ENCODE measurements around the gene CHD3. TPM values are rescaled to one million over a fixed set of nuclear protein-coding genes. Genes with fewer than 3 reads are reported as not detected.
"Not testable (repeated sequence)": the region's sequence is repeated elsewhere in the genome, so short reads cannot be mapped to it uniquely, and the experiment has no call there.

CHD3 gene
- total RNA-seq, 1 donor = 110 TPM

DNA sequence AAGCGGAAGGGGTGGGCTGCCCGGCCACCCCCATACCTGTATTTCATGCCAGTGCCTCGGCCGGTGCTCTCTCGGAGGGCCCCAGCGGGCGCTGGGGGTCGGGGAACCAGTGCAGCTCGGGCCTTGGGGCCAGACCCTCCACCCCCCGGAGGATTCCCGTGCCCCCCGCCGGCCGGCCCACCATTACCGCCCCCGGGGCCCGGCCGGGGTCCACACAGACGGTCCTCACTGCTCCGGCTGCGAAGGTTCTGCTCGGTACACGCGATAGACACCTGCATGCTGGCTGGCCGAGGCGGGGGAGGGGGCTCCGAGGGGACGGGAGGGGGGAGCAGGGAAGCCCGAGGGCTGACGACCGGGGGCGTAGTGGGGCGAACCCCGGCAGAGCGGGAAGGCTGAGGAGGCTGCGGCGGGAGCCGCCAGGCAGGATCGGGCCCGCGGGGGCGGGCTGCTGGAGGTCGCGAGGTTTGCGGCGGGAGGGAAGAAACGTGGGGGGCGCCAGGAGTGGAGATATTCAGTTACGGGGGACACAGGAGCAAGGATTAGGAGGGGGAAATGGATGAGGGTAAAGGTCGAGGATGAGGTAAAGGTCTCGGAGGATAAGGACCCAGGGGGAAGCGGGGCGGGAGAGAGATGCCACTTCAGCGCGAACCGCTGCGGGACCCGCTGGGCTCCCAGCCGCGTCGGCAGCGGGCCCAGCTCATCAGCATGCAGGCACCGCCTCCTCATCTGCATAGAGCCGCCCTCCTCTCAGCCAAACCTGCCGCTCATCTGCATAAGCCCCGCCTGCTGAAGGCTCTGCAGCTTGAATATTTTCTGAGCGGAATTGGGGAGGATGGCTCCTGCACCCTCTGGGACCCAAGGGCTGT is 40.8 kb downstream of the CHD3 start, which contains the start of gene KCNAB3:
KCNAB3 (minus strand) TSS at position 699 of the 866 bp plus-strand sequence; CDS start at position 278, 421 bp downstream.
- DNase-seq (ENCODE audit: low read depth in 2 of 3, low spot score in 2 of 3) = peak in 1 of 3 donors; percentile 12

DNA sequence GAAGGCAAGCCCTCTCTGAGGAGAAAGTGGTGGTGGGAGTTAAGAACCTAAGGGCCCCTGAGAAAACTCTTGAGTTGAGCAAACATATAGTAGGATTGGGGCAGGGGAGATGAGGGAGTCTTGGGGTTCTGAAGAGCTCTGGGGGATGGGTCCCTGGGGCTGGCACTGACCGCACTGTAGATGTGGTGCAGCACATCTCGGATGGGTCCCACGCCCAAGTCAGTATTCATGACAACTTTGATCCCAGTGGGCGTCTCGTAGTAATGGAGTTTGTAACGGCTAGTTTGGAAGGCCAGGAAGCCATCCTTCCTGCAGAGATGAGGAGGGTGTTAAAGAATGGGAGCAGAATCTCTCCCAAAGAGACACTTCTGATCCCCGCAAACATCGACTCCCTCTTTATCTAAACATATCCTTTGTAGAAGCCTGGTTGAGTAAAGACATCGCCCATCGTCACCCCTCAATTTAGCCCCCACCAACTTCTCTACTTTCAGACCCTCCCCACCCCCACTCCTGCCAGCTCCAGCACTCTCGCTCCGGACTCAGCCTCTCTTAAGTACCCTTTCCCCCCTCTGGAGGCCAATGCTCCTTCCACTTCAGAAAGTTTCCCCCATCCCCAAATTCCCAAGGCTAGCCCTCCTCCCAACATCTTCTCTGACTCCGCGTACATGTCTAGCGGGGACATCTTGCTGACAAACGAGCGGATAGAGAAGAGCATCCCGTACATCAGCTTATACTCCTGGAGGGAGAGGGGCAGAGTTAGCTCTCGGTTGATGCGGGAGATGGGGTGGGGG is 42.4 kb downstream of the CHD3 start:
- DNase-seq (ENCODE audit: low read depth in 2 of 3, low spot score in 2 of 3) = no peak

DNA sequence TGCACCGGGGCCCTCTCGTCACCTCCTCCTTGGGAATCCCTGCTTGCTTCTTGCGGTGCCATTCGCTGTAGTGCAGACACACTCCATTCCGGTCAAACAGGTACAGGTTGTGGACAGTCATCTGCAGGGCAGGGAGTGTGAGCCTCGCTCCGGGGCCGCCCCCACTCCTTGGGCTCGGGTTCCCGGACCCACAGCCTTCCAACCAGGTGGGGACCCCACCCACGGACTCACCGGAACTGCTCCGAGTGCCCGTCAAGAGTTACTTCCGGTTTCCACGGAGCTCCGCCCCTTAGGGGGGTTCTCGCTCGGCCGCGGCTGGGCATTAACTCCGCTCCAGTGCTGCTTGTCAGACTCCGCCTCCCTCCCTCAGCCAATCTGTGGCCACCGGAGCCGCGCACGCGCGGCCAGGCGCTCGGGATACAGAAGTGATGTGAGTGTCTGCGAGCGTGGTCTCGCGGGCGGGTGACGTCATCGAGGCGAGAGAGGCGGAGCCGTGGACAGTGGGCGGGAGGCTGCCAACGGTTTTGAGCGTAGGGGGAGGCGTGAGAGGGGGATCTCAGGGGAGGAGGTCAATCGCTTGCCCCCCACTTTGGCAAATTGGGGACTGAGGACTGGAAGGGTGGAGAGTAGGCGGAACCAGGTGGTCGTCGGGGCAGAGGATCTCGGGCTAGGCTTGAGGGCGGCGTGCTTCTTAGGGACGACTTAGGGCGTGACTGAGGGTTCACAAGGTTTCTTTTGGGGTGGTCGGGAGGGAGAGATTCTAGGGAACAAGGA is 43.3 kb downstream of the CHD3 start, which contains the start of the genes CNTROB and TRAPPC1:
CNTROB (plus strand) TSS at position 498 of the 774 bp plus-strand sequence. CDS start 874 bp downstream, outside the sequence.
TRAPPC1 (minus strand) TSS at position 238 of the 774 bp plus-strand sequence; CDS start at position 121, 117 bp downstream.
- peak; percentile 99 for DNase-seq (ENCODE audit: low read depth in 2 of 3, low spot score in 2 of 3)

DNA sequence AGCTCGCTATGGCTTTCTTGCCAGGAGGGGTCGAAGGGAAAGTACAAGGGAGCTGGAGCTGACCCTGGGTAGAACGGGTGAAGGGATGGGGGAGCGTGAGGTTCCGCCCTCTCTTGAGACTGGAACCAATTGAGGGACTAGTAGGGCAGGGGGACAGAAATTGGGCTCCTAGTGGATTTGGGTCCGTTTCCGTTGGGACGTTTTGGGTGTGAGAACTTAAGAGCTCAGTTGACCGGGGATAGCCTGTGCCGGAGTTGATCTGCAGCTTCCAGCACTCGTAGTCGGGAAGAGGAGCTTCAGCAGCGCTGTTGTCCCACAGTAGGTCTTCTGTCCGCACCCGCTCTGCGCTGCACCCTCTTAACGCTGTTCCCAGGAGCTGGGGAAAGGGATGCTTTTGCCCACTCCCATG is 43.9 kb downstream of the CHD3 start:
- no peak for DNase-seq (ENCODE audit: low read depth in 2 of 3, low spot score in 2 of 3)

DNA sequence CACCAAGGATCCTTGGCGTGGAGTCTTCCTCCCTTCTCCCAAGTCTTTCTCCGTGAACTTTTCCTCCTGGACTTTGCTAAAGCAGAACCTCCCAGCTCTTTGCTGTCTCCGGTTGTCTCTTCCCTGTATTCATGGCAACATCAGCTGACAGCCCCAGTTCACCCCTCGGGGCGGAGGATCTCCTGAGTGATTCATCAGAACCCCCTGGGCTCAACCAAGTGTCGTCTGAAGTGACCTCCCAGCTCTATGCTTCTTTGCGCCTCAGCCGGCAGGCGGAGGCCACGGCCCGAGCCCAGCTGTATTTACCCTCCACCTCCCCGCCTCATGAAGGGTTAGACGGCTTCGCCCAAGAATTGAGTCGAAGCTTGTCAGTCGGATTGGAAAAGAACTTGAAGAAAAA is 44.4 kb downstream of the CHD3 start:
- peak in 2 of 3 donors; percentile 80 to 84 for DNase-seq (ENCODE audit: low read depth in 2 of 3, low spot score in 2 of 3)

DNA sequence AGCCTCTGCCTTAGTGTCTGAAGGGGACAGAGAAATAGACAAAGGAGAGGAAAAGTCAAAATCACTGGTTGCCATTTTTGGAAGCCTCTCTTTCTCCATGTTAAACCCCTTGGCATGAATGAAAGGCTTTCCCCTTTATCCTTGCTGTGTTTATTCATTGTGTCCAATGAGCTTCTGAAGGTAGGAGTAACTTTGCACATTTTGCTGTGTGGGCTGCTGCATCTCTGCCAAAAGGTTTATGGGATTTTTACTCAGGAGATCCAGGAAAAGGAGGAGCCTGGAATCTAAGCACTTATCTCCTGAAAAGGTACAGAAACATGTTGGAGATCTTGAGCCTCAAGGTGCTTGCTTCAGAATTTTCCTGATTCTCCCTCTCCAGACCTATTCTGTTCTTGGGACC is 47.3 kb downstream of the CHD3 start:
- no peak for DNase-seq (ENCODE audit: low read depth in 2 of 3, low spot score in 2 of 3)

DNA sequence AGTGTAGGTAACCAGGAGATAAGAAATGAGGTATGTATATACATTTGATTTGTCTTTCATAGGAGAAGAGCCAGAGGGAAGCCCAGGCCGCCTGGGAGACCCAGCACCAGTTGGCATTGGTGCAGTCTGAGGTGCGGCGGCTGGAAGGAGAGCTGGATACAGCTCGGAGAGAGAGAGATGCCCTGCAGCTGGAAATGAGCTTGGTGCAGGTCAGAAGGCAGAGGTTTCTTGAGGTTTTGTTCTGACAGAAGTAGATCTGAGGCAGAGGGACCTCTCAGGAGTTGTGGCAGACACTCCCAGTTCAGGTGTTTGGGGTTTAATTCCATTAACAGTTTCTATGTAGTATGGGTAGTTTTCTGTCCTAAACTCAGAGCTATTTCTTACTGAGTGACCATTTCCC is 51.4 kb downstream of the CHD3 start:
- no peak for DNase-seq (ENCODE audit: low read depth in 2 of 3, low spot score in 2 of 3)

DNA sequence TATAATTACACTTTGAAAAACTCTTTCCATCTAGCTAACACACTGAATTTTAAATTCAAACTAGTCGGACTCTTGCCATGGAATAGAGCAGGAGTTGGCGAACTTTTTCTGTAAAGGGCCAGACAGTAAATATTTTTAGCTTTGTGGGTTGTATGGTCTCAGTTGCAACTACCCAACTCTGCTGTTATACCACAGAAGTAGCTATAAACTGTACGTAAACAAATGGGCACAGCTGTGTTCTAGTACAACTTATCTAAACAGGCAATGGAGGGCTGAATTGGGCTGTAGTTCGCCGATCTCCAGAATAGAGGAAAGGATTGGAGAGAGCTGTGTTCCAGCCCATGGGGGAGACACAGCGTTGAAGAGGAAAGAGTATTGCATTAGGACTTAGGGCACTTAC is 52.2 kb downstream of the CHD3 start:
- no peak for DNase-seq (ENCODE audit: low read depth in 2 of 3, low spot score in 2 of 3)

DNA sequence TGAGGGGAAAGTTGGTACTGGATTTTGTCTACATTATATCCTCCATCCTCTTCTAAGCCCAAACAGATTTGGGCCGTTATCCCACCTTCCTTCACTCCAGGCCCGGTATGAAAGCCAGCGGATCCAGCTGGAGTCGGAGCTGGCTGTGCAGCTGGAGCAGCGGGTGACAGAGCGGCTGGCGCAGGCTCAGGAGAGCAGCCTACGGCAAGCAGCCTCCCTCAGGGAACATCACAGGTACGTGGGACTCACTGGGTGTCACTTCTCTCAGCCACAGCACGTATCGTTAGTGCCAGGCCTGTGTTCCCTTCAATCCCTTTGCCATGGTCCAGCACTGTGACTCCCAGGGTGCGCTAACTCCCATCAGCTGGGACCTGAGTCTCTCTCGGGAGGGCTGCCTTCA is 54.7 kb downstream of the CHD3 start:
- no peak for DNase-seq (ENCODE audit: low read depth in 2 of 3, low spot score in 2 of 3)

DNA sequence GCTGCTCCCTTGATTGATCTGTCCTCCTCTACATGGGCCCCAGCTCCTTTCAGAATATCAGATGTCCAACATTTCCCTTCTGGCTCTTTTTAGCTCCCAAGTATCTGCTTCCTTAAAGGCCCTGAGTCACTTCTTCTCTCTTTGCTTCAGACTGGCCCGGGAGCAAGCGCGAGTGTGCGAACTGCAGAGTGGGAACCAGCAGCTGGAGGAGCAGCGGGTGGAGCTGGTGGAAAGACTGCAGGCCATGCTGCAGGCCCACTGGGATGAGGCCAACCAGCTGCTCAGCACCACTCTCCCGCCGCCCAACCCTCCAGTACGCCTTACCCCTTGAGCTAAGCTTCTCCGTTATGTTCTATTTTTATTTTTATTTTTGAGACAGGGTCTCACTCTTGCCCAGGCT is 55.7 kb downstream of the CHD3 start:
- DNase-seq (ENCODE audit: low read depth in 2 of 3, low spot score in 2 of 3) = no peak

DNA sequence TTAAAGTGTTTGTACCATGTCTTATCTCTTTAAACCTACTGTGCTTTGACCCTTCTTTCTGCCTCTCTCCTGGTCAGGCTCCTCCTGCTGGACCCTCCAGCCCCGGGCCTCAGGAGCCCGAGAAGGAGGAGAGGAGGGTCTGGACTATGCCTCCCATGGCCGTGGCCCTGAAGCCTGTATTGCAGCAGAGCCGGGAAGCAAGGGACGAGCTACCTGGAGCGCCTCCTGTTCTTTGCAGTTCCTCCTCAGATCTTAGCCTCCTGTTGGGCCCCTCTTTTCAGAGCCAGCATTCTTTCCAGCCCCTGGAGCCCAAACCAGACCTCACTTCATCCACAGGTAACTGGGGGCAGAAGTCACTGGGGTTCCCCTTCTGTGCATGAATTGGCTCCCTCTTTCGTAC is 57.1 kb downstream of the CHD3 start:
- DNase-seq (ENCODE audit: low read depth in 2 of 3, low spot score in 2 of 3) = no peak

DNA sequence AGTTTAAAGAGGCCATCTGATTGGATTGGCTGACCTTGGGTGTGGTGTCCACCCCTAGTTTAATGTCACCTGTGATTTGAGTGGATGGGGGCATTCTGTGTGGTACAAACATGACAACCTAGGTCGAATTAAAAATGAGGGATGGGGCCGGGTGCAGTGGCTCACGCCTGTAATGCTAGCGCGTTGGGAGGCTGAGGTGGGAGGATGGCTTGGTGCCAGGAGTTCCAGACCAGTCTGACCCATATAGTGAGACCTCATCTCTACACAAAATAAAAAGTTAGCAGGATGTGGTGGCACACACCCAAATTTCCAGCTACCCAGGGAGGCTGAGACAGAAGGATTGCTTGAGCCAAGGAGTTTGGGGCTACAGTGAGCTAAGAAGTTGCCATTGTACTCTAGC is 57.9 kb downstream of the CHD3 start:
- no peak for DNase-seq (ENCODE audit: low read depth in 2 of 3, low spot score in 2 of 3)

DNA sequence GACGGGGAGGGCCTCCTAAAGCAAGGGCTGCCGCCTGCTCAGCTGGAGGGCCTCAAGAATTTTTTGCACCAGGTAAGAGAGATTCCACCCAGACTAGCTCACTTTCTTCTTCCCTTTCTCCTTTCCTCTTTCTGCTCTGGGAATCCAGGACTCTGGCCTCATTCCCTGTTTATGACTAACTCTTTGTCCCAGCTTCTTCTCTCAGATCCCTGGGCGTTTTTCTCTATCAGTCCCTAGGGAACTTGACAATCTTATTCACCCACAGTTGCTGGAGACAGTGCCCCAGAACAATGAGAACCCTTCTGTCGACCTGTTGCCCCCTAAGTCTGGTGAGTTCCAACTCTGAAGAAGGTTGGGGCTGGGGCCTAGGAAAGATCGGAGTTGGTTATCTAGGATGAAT is 59.1 kb downstream of the CHD3 start:
- DNase-seq (ENCODE audit: low read depth in 2 of 3, low spot score in 2 of 3) = no peak

DNA sequence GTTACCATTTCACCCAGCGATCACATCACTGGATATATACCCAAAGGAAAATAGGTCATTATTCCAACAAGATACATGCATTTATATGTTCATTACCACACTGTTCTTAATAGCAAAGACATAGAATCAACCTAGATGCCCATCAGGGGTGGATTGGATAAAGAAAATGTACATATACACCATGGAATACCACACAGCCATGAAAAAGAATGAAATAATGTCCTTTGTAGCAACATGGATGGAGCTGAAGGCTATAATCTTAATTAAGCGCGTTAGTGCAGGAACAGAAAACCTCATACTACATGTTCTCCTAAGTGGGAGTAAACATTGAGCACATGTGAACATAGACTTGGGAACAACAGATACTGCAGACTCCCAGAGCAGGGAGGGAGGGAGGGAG is 62.0 kb downstream of the CHD3 start:
- DNase-seq (ENCODE audit: low read depth in 2 of 3, low spot score in 2 of 3) = no peak

DNA sequence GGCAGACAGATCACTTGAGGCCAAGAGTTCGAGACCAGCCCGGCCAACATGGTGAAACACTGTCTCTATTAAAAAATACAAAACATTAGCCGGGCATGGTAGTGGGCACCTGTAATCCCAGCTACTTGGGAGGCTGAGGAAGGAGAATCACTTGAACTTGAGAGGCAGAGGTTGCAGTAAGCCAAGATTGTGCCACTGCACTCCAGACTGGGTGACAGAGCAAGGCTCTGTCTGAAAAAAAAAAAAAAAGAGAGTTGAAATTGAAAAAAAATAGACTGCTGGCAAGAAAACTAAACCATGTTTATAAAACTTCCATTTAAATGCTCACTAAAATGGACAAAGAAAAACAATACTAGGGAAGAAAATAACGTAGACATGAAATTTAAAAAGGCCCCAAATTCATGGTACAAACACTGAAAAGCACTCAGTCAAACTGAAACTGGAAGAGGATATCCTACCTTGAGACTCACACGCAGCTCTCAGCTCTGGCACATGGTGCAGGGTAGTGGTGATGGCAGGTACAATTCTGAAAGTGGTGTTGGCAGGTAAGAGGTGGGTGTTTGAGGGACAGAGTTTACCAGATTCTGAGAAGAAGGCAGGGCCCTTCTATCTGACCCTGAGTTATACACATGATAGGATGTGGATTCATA is 62.7 kb downstream of the CHD3 start:
- no peak for DNase-seq (ENCODE audit: low read depth in 2 of 3, low spot score in 2 of 3)

DNA sequence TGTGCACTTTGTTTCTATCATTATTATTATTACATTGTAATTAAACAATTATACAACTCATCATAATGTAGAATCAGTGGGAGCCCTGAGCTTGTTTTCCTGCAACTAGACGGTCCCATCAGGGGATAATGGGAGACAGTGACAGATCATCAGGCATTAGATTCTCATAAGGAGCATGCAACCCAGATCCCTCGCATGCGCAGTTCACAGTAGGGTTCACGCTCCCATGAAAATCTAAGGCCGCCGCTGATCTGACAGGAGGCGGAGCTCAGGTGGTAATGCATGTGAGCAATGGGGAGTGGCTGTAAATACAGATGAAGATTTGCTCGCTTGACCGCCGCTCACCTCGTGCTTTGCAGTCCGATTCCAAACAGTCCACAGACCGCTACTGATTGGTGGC is 64.7 kb downstream of the CHD3 start:
- DNase-seq (ENCODE audit: low read depth in 2 of 3, low spot score in 2 of 3) = not testable (repeated sequence)

DNA sequence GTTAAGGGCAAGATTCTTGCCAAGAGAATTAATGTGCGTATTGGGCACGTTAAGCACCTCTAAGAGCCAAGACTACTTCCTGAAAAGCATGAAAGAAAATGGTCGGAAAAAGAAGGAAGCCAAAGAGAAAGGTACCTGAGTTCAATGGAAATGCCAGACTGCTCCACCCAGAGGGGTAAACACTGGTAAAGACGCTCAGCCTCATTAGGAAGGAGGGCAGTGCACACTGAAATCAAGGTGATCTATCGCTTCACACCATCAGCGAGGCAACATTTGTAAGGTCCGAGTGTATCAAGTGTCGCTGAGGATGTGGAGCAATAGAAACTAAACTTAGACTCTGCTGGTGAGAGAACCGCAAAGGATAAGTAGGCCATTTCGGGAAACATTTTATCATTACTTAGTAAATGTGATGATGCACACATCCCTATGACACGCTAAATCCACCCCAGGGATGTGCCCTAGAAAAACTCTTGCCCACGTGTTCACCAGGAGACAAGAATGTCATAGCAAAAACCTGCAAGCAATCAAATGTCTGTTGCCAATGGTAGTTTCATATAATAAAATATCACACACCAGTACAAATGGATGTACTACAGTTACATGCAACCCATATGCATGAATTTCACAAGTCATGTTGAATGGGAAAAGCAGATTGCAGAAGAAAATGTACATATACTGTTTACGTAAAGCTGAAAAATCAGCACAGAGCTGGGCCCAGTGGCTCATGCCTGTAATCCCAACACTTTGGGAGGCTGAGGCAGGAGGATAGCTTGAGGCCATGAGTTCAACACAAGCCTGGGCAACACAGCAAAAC is 67.0 kb downstream of the CHD3 start:
- DNase-seq (ENCODE audit: low read depth in 2 of 3, low spot score in 2 of 3) = no peak

DNA sequence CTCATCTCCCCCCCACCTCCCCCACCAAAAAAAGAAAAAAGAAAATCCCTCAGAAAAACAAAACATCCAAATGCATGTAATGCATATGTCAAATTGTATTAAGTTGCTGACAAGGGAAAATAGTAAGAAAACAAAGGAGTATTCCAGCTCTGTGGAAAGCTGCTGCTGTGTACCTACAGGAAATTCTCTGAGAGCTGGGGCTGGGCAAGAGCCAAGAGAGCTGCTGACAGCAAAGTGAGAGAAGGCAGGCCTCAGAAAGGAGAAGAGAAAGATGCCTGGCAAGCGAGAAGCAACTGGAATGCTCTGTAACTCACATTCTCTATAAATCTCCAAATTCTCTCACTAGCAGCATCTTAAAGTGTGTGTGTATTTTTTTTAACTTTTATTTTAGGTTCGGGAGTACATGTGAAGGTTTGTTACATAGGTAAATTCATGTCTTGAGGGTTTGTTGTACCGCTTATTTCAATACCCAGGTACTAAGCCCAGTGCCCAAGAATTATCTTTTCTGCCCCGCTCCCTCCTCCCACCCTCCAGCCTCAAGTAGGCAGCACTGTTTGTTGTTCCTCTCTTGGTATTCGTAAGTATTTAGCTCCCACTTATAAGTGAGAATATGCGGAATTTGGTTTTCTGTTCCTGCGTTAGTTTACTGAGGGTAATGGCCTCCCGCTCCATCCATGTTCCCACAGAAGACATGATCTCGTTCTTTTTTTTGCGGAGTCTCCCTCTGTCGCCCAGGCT is 67.8 kb downstream of the CHD3 start:
- no peak for DNase-seq (ENCODE audit: low read depth in 2 of 3, low spot score in 2 of 3)
